Esophagus muscularis mucosa (tissue), 4 donors: ENCODE results near the gene RBMS1.

Experiments
- EP300 ChIP-seq: sonication (generic); formaldehyde crosslinking; IDR thresholded peaks from one replicate; pipeline ENCODE4 v1.6.1; 2017; ENCODE audit warnings: antibody characterized with exemption
- POLR2A ChIP-seq: fragments of 450-650 bp; IDR thresholded peaks from one replicate; pipeline ENCODE4 v1.6.1; 2017; ENCODE audit warnings: antibody characterized with exemption, moderate library complexity, mild to moderate bottlenecking, low read depth
- POLR2AphosphoS5 ChIP-seq, 2 donors: sonication (generic); formaldehyde crosslinking; IDR thresholded peaks; one replicate each; pipeline ENCODE4 v1.6.1; 2017; ENCODE audit warnings: antibody characterized with exemption in 2 of 2
- TF ChIP-seq, protein P1 (sequence below), 3 experiments: fragments of 200-600 bp in 2 of 3; fragments of 450-650 bp in 1 of 3; sonication (generic) in 2 of 3; IDR thresholded peaks; one replicate each; pipeline ENCODE4 v1.5.1; 2017 to 2019; ENCODE audit warnings: antibody characterized with exemption in 3 of 3, mild to moderate bottlenecking in 2 of 3, moderate library complexity in 1 of 3

DNA sequence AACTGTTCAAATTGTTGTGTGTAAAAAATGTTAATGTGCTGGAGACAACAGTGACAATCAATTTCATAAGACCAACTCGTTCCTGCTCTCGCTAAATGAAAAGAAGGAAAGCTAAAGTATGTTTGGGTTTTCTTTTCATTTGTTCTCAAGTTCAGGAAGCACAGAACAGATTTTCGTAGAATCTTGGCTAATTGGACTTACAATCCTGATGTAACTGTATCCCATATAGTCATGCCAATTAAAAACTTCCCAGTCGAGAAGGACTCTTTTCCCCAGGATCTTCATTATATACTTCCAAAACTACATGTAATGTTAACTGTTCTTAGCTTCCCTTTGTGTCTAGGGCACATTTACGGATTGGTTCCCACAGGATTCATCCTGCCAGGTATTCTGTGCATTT is 158.2 kb downstream of the RBMS1 start:
- TF ChIP-seq, protein P1, sequence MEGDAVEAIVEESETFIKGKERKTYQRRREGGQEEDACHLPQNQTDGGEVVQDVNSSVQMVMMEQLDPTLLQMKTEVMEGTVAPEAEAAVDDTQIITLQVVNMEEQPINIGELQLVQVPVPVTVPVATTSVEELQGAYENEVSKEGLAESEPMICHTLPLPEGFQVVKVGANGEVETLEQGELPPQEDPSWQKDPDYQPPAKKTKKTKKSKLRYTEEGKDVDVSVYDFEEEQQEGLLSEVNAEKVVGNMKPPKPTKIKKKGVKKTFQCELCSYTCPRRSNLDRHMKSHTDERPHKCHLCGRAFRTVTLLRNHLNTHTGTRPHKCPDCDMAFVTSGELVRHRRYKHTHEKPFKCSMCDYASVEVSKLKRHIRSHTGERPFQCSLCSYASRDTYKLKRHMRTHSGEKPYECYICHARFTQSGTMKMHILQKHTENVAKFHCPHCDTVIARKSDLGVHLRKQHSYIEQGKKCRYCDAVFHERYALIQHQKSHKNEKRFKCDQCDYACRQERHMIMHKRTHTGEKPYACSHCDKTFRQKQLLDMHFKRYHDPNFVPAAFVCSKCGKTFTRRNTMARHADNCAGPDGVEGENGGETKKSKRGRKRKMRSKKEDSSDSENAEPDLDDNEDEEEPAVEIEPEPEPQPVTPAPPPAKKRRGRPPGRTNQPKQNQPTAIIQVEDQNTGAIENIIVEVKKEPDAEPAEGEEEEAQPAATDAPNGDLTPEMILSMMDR (IDR thresholded peaks at IDR 0.05) = no peak
- no peak for TF ChIP-seq EP300
- TF ChIP-seq POLR2A = no peak
- TF ChIP-seq POLR2AphosphoS5 (IDR thresholded peaks at IDR 0.05) = no peak
